IPS DF 6.9 (cell line): ENCODE measurements around the gene CILP.

Experiments
- DNase-seq: peaks from one replicate; pipeline ENCODE4 v3.0.0-alpha.2; 2013; ENCODE audit warnings: low read depth, low spot score
- H3K27ac ChIP-seq: one replicate; pipeline ENCODE4 v1.5.1; 2013; ENCODE audit warnings: low read length, control low read depth
- H3K27me3 ChIP-seq: 2 replicates; pipeline ENCODE4 v1.6.1; 2013; ENCODE audit warnings: mild to moderate bottlenecking, low read length; ENCODE audit not compliant: control insufficient read depth, insufficient read depth
- H3K36me3 ChIP-seq: 2 replicates; pipeline ENCODE4 v1.6.1; 2013; ENCODE audit warnings: low read length; ENCODE audit not compliant: control insufficient read depth, insufficient read depth
- H3K4me1 ChIP-seq: 2 replicates; pipeline ENCODE4 v1.6.1; 2013; ENCODE audit warnings: low read length; ENCODE audit not compliant: control insufficient read depth, insufficient read depth
- H3K4me3 ChIP-seq: 2 replicates; pipeline ENCODE4 v1.5.1; 2013; ENCODE audit warnings: mild to moderate bottlenecking, low read length
- H3K9me3 ChIP-seq: 2 replicates; pipeline ENCODE4 v1.6.1; 2013; ENCODE audit warnings: low read length, inconsistent platforms; ENCODE audit not compliant: control insufficient read depth, insufficient read depth
- WGBS: extraction: QIAGEN DNeasy Blood & Tissue Kit; methylation state at CpG from one replicate; pipeline ENCODE4 v1.1.7; 2013; ENCODE audit warnings: mixed read lengths, missing lambda C conversion rate; ENCODE audit not compliant: insufficient read length, insufficient coverage; 5-methylcytosine and 5-hydroxymethylcytosine counted together

Gene CILP

GRCh38 chr15:65226221-65226620 lies 14.9 kb upstream of the CILP start:
- H3K27me3 ChIP-seq: no peaks in the 10 kb centered on the region
- H3K4me1 ChIP-seq: peaks cover 4% of the 10 kb centered on the region; the same call in 1 of the 2 replicates
- WGBS: no CpG with 5 or more reads among the region's 3 CpGs
- no peaks in the 10 kb centered on the region for H3K9me3 ChIP-seq
- H3K36me3 ChIP-seq: no peaks in the 10 kb centered on the region
- no peak overlapping the region for H3K27ac ChIP-seq
- no peak overlapping the region for H3K4me3 ChIP-seq
- DNase-seq: no peak

- H3K9me3 ChIP-seq: no peaks in the 10 kb centered on the region
Observed at GRCh38 chr15:65223996-65224395, 12.7 kb upstream of the CILP start.

GRCh38 chr15:65222891-65223290 lies 11.6 kb upstream of the CILP start:
- Histone ChIP-seq H3K27me3 (no peaks in the 10 kb centered on the region), H3K4me3 (no peak overlapping the region)
- WGBS: no CpG with 5 or more reads among the region's 4 CpGs

More at GRCh38 chr15:65223996-65224395, 12.7 kb upstream of the CILP start:
- no peaks in the 10 kb centered on the region for H3K27me3 ChIP-seq
- H3K27ac ChIP-seq: no peak overlapping the region
- no CpG with 5 or more reads among the region's 6 CpGs for WGBS
- H3K4me3 ChIP-seq: no peak overlapping the region
- H3K36me3 ChIP-seq: no peaks in the 10 kb centered on the region
- DNase-seq: no peak
- H3K4me1 ChIP-seq: peaks cover 4% of the 10 kb centered on the region; the same call in 1 of the 2 replicates

GRCh38 chr15:65221697-65222096 lies 10.4 kb upstream of the CILP start:
- no peaks in the 10 kb centered on the region for H3K27me3 ChIP-seq
- WGBS: no CpG with 5 or more reads among the region's 2 CpGs
- peaks cover 4% of the 10 kb centered on the region; the same call in 1 of the 2 replicates for H3K4me1 ChIP-seq
- H3K9me3 ChIP-seq: no peaks in the 10 kb centered on the region
- H3K4me3 ChIP-seq: no peak overlapping the region
- no peak overlapping the region for H3K27ac ChIP-seq
- H3K36me3 ChIP-seq: no peaks in the 10 kb centered on the region
- no peak for DNase-seq

More at GRCh38 chr15:65222891-65223290, 11.6 kb upstream of the CILP start:
- no peaks in the 10 kb centered on the region for H3K9me3 ChIP-seq
- H3K4me1 ChIP-seq: peaks cover 4% of the 10 kb centered on the region; the same call in 1 of the 2 replicates
- no peak for DNase-seq
- no peak overlapping the region for H3K27ac ChIP-seq
- no peaks in the 10 kb centered on the region for H3K36me3 ChIP-seq

GRCh38 chr15:65219137-65219536 lies 7.9 kb upstream of the CILP start:
- no peak overlapping the region for H3K4me3 ChIP-seq
- no peak for DNase-seq
- no peaks in the 10 kb centered on the region for H3K36me3 ChIP-seq
- H3K27ac ChIP-seq: no peak overlapping the region
- no peaks in the 10 kb centered on the region for H3K4me1 ChIP-seq
- no CpG with 5 or more reads among the region's 3 CpGs for WGBS
- H3K27me3 ChIP-seq: no peaks in the 10 kb centered on the region
- H3K9me3 ChIP-seq: no peaks in the 10 kb centered on the region

- Histone ChIP-seq H3K9me3 (no peaks in the 10 kb centered on the region), H3K27me3 (no peaks in the 10 kb centered on the region), H3K4me1 (no peaks in the 10 kb centered on the region), H3K27ac (no peak overlapping the region), H3K4me3 (no peak overlapping the region), H3K36me3 (no peaks in the 10 kb centered on the region)
- DNase-seq: no peak
- no CpG with 5 or more reads among the region's 10 CpGs for WGBS
Observed at GRCh38 chr15:65217526-65218482, 6.5 kb upstream of the CILP start.

GRCh38 chr15:65215496-65215895 lies 4.2 kb upstream of the CILP start:
- Histone ChIP-seq H3K4me1 (peaks cover 2% of the 10 kb centered on the region; the same call in 1 of the 2 replicates), H3K27ac (no peak overlapping the region), H3K36me3 (no peaks in the 10 kb centered on the region), H3K9me3 (no peaks in the 10 kb centered on the region), H3K4me3 (no peak overlapping the region), H3K27me3 (no peaks in the 10 kb centered on the region)
- no peak for DNase-seq

GRCh38 chr15:65214010-65214409 lies 2.7 kb upstream of the CILP start:
- Histone ChIP-seq H3K27me3 (no peaks in the 10 kb centered on the region), H3K4me3 (no peak overlapping the region), H3K36me3 (no peaks in the 10 kb centered on the region), H3K4me1 (peaks cover 4% of the 10 kb centered on the region; the same call in 1 of the 2 replicates), H3K9me3 (no peaks in the 10 kb centered on the region), H3K27ac (no peak overlapping the region)
- no CpG with 5 or more reads among the region's 4 CpGs for WGBS
- no peak for DNase-seq

- Histone ChIP-seq H3K27me3 (no peaks in the 10 kb centered on the region), H3K9me3 (no peaks in the 10 kb centered on the region), H3K27ac (no peak overlapping the region), H3K4me1 (peaks cover 4% of the 10 kb centered on the region; the same call in 1 of the 2 replicates), H3K36me3 (no peaks in the 10 kb centered on the region), H3K4me3 (no peak overlapping the region)
- no peak for DNase-seq
- WGBS: no CpG with 5 or more reads among the region's 2 CpGs
Observed at GRCh38 chr15:65213241-65213640, 2.0 kb upstream of the CILP start.

GRCh38 chr15:65212097-65212496 lies 824 bp upstream of the CILP start:
- Histone ChIP-seq H3K4me1 (peaks cover 4% of the 10 kb centered on the region; the same call in 1 of the 2 replicates), H3K9me3 (no peaks in the 10 kb centered on the region), H3K27ac (no peak overlapping the region), H3K4me3 (no peak overlapping the region), H3K27me3 (no peaks in the 10 kb centered on the region), H3K36me3 (no peaks in the 10 kb centered on the region)
- no CpG with 5 or more reads among the region's 5 CpGs for WGBS
- DNase-seq: peak; percentile 29
